A673 (cell line): ENCODE results near the gene DNAJC1.

Experiments used
- EZH2 ChIP-seq: fragments of 200-600 bp; sonication (generic); IDR thresholded peaks from 2 replicates; pipeline ENCODE4 v1.6.1; 2017; ENCODE audit warnings: borderline replicate concordance, low read depth, mild to moderate bottlenecking, mixed read lengths, antibody characterized with exemption, low read length; ENCODE audit not compliant: poor library complexity, severe bottlenecking
- TF ChIP-seq, protein P1 (sequence below): fragments of 300-800, 200-600 bp; sonication (generic); conservative IDR thresholded peaks from 2 replicates; pipeline ENCODE4 v1.5.1; 2017; ENCODE audit warnings: low read depth, mild to moderate bottlenecking, antibody characterized with exemption, low read length, moderate library complexity, mixed read lengths

DNA sequence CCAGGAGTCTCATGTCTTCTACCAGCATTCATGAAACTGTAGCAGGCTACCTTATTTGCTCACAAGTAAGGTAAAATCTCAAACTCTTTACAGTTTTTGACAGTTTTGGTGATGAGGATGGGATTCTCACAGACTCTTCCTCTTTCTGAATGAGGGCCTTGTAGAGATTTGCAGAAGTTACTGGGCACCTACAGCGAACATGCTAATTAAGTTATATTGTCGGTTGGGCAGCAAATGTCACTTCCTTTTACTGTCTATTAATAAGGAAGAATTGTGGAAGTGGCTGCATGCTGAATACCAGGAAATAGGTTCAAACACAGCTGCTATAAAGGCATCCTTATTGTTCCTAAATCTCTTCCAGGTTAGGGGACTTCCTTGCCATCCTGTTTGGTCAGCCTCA, 189.6 kb downstream of the DNAJC1 start:
- TF ChIP-seq, protein P1, sequence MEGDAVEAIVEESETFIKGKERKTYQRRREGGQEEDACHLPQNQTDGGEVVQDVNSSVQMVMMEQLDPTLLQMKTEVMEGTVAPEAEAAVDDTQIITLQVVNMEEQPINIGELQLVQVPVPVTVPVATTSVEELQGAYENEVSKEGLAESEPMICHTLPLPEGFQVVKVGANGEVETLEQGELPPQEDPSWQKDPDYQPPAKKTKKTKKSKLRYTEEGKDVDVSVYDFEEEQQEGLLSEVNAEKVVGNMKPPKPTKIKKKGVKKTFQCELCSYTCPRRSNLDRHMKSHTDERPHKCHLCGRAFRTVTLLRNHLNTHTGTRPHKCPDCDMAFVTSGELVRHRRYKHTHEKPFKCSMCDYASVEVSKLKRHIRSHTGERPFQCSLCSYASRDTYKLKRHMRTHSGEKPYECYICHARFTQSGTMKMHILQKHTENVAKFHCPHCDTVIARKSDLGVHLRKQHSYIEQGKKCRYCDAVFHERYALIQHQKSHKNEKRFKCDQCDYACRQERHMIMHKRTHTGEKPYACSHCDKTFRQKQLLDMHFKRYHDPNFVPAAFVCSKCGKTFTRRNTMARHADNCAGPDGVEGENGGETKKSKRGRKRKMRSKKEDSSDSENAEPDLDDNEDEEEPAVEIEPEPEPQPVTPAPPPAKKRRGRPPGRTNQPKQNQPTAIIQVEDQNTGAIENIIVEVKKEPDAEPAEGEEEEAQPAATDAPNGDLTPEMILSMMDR = no peak
- TF ChIP-seq EZH2 = no peak
